ENCODE results near the gene TRIM17. TPM values are rescaled to one million over a fixed set of nuclear protein-coding genes. Genes with fewer than 3 reads are reported as not detected.
"Not testable (repeated sequence)": the region's sequence is repeated elsewhere in the genome, so short reads cannot be mapped to it uniquely, and the experiment has no call there.

TRIM17 gene
- total RNA-seq, 1 donor from 2014 or later = 1.2 TPM

DNA sequence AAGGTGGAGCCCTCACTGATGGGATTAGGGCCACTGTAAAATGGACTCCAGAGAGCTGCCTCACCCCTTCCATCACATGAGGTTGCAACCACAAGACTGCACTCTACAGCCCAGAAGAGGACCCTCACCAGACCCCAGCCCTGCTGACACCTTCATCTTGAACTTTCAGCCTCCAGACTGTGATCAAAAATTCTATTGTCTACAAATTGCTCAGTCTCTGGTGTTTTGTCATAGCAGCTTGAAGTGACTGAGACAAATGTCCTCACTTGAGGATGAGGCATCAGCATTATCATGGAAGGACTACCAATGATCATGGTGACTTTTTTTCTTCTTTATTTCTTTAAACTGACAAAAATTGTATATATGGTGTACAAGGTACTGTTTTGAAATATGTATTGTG is 26.7 kb upstream of the TRIM17 start:
- intact Hi-C loops (cut with DNase I) = no loop called here
- TF ChIP-seq POLR2A (IDR thresholded peaks at IDR 0.05) = no peak
- no peak for TF ChIP-seq CTCF (IDR thresholded peaks at IDR 0.05)
- TF ChIP-seq POLR2AphosphoS5 (IDR thresholded peaks at IDR 0.05; ENCODE audit: insufficient read depth in 1 of 2, low read depth in 1 of 2) = no peak
- DNase-seq (ENCODE audit: extremely low spot score in 2 of 2) = no peak
- no peaks in the 10 kb centered on the region for H3K27me3 ChIP-seq
- no peaks in the 10 kb centered on the region for H3K36me3 ChIP-seq
- H3K9me3 ChIP-seq = no peaks in the 10 kb centered on the region
- H3K4me1 ChIP-seq = peaks cover 14% of the 10 kb centered on the region
- H3K4me3 ChIP-seq = no peak overlapping the region
- no peak overlapping the region for H3K27ac ChIP-seq

GRCh38 chr1:228440761-228441500 is 24.3 kb upstream of the TRIM17 start:
- no peaks in the 10 kb centered on the region for H3K9me3 ChIP-seq
- no peak overlapping the region for H3K27ac ChIP-seq
- H3K4me3 ChIP-seq = no peak overlapping the region
- no peak for DNase-seq (ENCODE audit: extremely low spot score in 2 of 2)
- no peaks in the 10 kb centered on the region for H3K27me3 ChIP-seq
- TF ChIP-seq POLR2AphosphoS5 (IDR thresholded peaks at IDR 0.05; ENCODE audit: insufficient read depth in 1 of 2, low read depth in 1 of 2) = no peak
- no peak for TF ChIP-seq POLR2A (IDR thresholded peaks at IDR 0.05)
- no peak for TF ChIP-seq CTCF (IDR thresholded peaks at IDR 0.05)
- no peaks in the 10 kb centered on the region for H3K36me3 ChIP-seq
- peaks cover 9% of the 10 kb centered on the region for H3K4me1 ChIP-seq
- intact Hi-C loops (cut with DNase I) = no loop called here

- intact Hi-C loops (cut with DNase I) = no loop called here
- Histone ChIP-seq H3K4me3 (no peak overlapping the region), H3K36me3 (no peaks in the 10 kb centered on the region), H3K4me1 (no peaks in the 10 kb centered on the region), H3K27ac (no peak overlapping the region), H3K9me3 (no peaks in the 10 kb centered on the region), H3K27me3 (no peaks in the 10 kb centered on the region)
- TF ChIP-seq POLR2AphosphoS5 (IDR thresholded peaks at IDR 0.05; ENCODE audit: insufficient read depth in 1 of 2, low read depth in 1 of 2) = no peak
- TF ChIP-seq POLR2A (IDR thresholded peaks at IDR 0.05) = no peak
- no peak for TF ChIP-seq CTCF (IDR thresholded peaks at IDR 0.05)
- no peak for DNase-seq (ENCODE audit: extremely low spot score in 2 of 2)
These were observed 21.6 kb upstream of the TRIM17 start for GRCh38 chr1:228438266-228438665.

GRCh38 chr1:228437424-228437962 is 20.8 kb upstream of the TRIM17 start:
- Histone ChIP-seq H3K4me3 (no peak overlapping the region), H3K9me3 (no peaks in the 10 kb centered on the region), H3K4me1 (no peaks in the 10 kb centered on the region), H3K36me3 (no peaks in the 10 kb centered on the region), H3K27me3 (no peaks in the 10 kb centered on the region), H3K27ac (no peak overlapping the region)
- no peak for DNase-seq (ENCODE audit: extremely low spot score in 2 of 2)
- intact Hi-C loops (cut with DNase I) = no loop called here
- TF ChIP-seq POLR2A (IDR thresholded peaks at IDR 0.05) (no peak), CTCF (IDR thresholded peaks at IDR 0.05) (no peak), POLR2AphosphoS5 (IDR thresholded peaks at IDR 0.05; ENCODE audit: insufficient read depth in 1 of 2, low read depth in 1 of 2) (no peak)

DNA sequence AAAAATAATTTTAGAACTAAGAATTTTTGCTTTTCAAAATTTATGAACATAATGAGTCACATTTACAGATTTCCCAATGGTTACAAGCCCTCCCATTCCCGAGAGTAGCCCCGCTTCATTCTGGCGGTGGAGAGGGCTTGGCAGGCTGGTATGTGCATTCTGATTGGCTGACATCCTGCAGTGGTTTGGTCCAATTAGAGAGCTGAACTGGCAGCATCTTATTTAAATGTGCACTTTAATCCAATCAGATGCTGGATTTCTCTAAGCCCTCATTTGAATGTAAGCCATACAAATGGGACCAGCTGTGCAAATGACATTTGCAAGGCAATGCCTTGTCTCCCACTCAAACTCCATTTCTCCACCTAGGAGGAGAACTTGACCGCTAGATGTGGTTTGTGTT is 18.0 kb upstream of the TRIM17 start:
- no peaks in the 10 kb centered on the region for H3K27me3 ChIP-seq
- H3K27ac ChIP-seq = no peak overlapping the region
- H3K4me1 ChIP-seq = no peaks in the 10 kb centered on the region
- H3K9me3 ChIP-seq = no peaks in the 10 kb centered on the region
- no peak overlapping the region for H3K4me3 ChIP-seq
- DNase-seq (ENCODE audit: extremely low spot score in 2 of 2) = no peak
- TF ChIP-seq CTCF (IDR thresholded peaks at IDR 0.05) (no peak), POLR2AphosphoS5 (IDR thresholded peaks at IDR 0.05; ENCODE audit: insufficient read depth in 1 of 2, low read depth in 1 of 2) (no peak), POLR2A (IDR thresholded peaks at IDR 0.05) (no peak)
- intact Hi-C loops (cut with DNase I) = no loop called here
- H3K36me3 ChIP-seq = no peaks in the 10 kb centered on the region

DNA sequence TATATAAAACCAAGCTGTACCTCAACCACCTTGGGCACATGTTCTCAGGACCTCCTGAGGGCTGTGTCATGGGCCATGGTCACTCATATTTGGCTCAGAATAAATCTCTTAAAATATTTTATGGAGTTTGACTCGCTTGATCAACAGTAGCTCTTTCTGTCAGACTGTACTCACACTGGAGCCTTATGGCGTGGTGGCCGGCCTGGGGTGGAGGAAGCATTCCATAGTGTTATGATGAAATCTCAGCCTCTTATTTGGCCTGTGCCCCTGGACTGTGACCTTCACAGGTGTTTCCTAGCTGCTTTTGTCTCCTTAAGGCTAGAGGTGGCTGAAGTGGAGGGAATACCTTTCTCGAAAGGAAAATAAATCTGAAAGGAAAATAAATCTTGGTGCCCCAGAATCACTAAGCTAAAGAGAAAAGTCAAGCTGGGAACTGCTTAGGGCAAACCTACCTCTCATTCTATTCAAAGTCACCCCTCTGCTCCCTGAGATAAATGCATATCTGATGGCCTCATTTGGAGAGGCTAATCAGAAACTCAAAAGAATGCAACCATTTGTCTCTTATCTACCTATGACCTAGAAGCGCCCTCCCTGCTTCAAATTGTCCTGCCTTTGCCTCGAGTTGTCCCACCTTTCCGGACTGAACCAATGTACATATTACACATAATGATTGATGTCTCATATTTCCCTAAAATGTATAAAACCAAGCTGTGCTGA is 16.8 kb upstream of the TRIM17 start:
- intact Hi-C loops (cut with DNase I); H3K27me3 ChIP-seq; DNase-seq (ENCODE audit: extremely low spot score in 2 of 2): not testable (repeated sequence)

More for the DNA sequence above, 16.8 kb upstream of the TRIM17 start:
- not testable (repeated sequence) for H3K9me3 ChIP-seq, H3K36me3 ChIP-seq, H3K4me3 ChIP-seq, H3K4me1 ChIP-seq, H3K27ac ChIP-seq

All from vagina (tissue), 2 donors.